Erythroblast (primary cell): ENCODE measurements around the gene MPRIP.

Source experiments
- GATA1 ChIP-seq: IDR thresholded peaks from 2 replicates; pipeline ENCODE4 v1.6.1; 2011; ENCODE audit warnings: low read depth, mild to moderate bottlenecking, control low read depth, low read length, moderate library complexity
- POLR2A ChIP-seq: IDR thresholded peaks from 2 replicates; pipeline ENCODE4 v1.6.1; 2011; ENCODE audit warnings: mild to moderate bottlenecking, low read length

DNA sequence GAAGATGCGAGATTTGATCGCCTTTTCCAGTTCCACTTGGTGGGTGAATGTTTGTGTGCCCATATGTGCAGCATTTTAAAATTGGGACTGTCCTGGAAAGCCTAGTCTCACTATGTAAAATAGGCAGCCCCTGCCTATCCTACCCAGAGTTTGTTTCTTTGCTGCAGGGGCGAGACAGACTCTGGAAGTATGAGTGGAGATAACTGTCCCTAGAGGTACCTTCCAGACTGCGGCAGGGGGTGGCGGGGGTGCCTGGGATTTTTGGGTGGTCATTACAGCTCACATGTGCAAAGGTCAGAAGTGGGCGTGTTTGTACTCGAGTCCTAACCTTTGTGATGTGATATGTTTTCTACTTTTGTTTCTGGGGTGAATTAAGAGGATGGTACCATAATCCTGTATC is 36.6 kb downstream of the MPRIP start:
- no peak for TF ChIP-seq POLR2A
- no peak for TF ChIP-seq GATA1
